Vagina (tissue), 2 donors: ENCODE results near the gene ELF4.

Source experiments
- CTCF ChIP-seq, 3 experiments: fragments of 450-650 bp in 2 of 3; fragments of 200-600 bp in 1 of 3; sonication (generic) in 1 of 3; IDR thresholded peaks; one replicate each; pipeline ENCODE4 v1.5.1; 2017 to 2019; ENCODE audit warnings: antibody characterized with exemption in 3 of 3, mild to moderate bottlenecking in 2 of 3, moderate library complexity in 2 of 3
- POLR2A ChIP-seq, 2 donors: fragments of 450-650 bp; IDR thresholded peaks; one replicate each; pipeline ENCODE4 v1.6.1; 2017; ENCODE audit warnings: antibody characterized with exemption in 2 of 2, mild to moderate bottlenecking in 2 of 2, moderate library complexity in 2 of 2

GRCh38 chrX:130124577-130124976 is 14.3 kb upstream of the ELF4 start:
- TF ChIP-seq CTCF (IDR thresholded peaks at IDR 0.05) (no peak), POLR2A (IDR thresholded peaks at IDR 0.05) (no peak)
